SK-N-SH (cell line): ENCODE data around the gene HYAL3. TPM values are rescaled to one million over a fixed set of nuclear protein-coding genes. Genes with fewer than 3 reads are reported as not detected.

Experiments used
- CTCF ChIA-PET: fragments of 300-600, 350-600 bp; formaldehyde crosslinking; extraction: SDS; loops from one replicate; lab custom pipeline; 2021; lab: Yijun Ruan, JAX
- POLR2A ChIA-PET: fragments of 350-600 bp; sonication (Branson Sonifier 250); formaldehyde crosslinking; extraction: SDS; loops from one replicate; lab custom pipeline; 2020; ENCODE audit warnings: antibody characterized with exemption, inconsistent platforms; lab: Yijun Ruan, JAX
- DNase-seq: peaks from one replicate; pipeline ENCODE4 v3.0.0; 2012
- H2AFZ ChIP-seq: fragments of 200-600 bp; sonication (generic); 2 replicates; pipeline ENCODE4 v1.8.1; 2016; ENCODE audit warnings: antibody characterized with exemption, mild to moderate bottlenecking, low read depth
- H3F3A ChIP-seq: fragments of 200-600 bp; sonication (generic); replicated peaks from 2 replicates; pipeline ENCODE3; 2016; ENCODE audit warnings: antibody characterized with exemption, mild to moderate bottlenecking; ENCODE audit not compliant: insufficient read depth
- H3K27ac ChIP-seq, 2 experiments: fragments of 200-500 bp in 1 of 2; fragments of 200-600 bp in 1 of 2; sonication (Bioruptor generic) in 1 of 2; sonication (generic), shearing (Covaris generic) in 1 of 2; 2 replicates each; pipeline versions ENCODE4 v1.5.1 to v1.6.1; 2014 to 2016; ENCODE audit warnings: low read depth in 2 of 2, inconsistent platforms in 1 of 2, low read length in 1 of 2, mild to moderate bottlenecking in 1 of 2, mixed read lengths in 1 of 2
- H3K27me3 ChIP-seq: fragments of 200-600 bp; sonication (generic), shearing (Covaris generic); 2 replicates; pipeline ENCODE4 v1.6.1; 2016; ENCODE audit warnings: mixed run types; ENCODE audit not compliant: insufficient read depth
- H3K36me3 ChIP-seq, 2 experiments: fragments of 200-500 bp in 1 of 2; fragments of 200-600 bp in 1 of 2; sonication (Bioruptor generic) in 1 of 2; sonication (generic) in 1 of 2; replicated peaks in 1 of 2; 2 replicates each; pipeline versions ENCODE3 to v1.5.1; 2014 to 2016; ENCODE audit warnings: low read length in 1 of 2, mild to moderate bottlenecking in 1 of 2; ENCODE audit not compliant: insufficient read depth in 2 of 2, control insufficient read depth in 1 of 2
- H3K4me1 ChIP-seq, 2 experiments: fragments of 200-500 bp in 1 of 2; fragments of 200-600 bp in 1 of 2; sonication (Bioruptor generic) in 1 of 2; sonication (generic), shearing (Covaris generic) in 1 of 2; 2 replicates each; pipeline versions ENCODE4 v1.5.1 to v1.6.1; 2014 to 2016; ENCODE audit warnings: low read depth in 1 of 2, low read length in 1 of 2, mixed run types in 1 of 2; ENCODE audit not compliant: insufficient read depth in 2 of 2, control insufficient read depth in 1 of 2
- H3K4me2 ChIP-seq: fragments of 200-600 bp; sonication (generic), shearing (Covaris generic); 2 replicates; pipeline ENCODE4 v1.6.1; 2017; ENCODE audit warnings: mixed run types
- H3K4me3 ChIP-seq, 2 experiments: fragments of 200-500 bp in 1 of 2; fragments of 200-600 bp in 1 of 2; sonication (Bioruptor generic) in 1 of 2; sonication (generic), shearing (Covaris generic) in 1 of 2; 2 replicates each; pipeline versions ENCODE4 v1.5.1 to v1.8.1; 2014 to 2016; ENCODE audit warnings: low read depth in 2 of 2, inconsistent platforms in 1 of 2, low read length in 1 of 2, mild to moderate bottlenecking in 1 of 2, mixed read lengths in 1 of 2, moderate library complexity in 1 of 2
- H3K79me2 ChIP-seq: fragments of 200-600 bp; sonication (generic); 2 replicates; pipeline ENCODE4 v1.8.1; 2017; ENCODE audit warnings: mild to moderate bottlenecking; ENCODE audit not compliant: insufficient read depth
- H3K9ac ChIP-seq: fragments of 200-600 bp; sonication (generic); 2 replicates; pipeline ENCODE4 v1.6.1; 2017; ENCODE audit warnings: mixed run types
- H3K9me2 ChIP-seq: fragments of 200-600 bp; sonication (generic); 2 replicates; pipeline ENCODE4 v1.6.1; 2017; ENCODE audit warnings: mixed run types
- H3K9me3 ChIP-seq: fragments of 200-600 bp; sonication (generic); 2 replicates; pipeline ENCODE4 v1.6.1; 2017; ENCODE audit warnings: mixed run types, mild to moderate bottlenecking, moderate library complexity
- H4K20me1 ChIP-seq: fragments of 200-600 bp; sonication (generic); 2 replicates; pipeline ENCODE4 v1.6.1; 2017; ENCODE audit warnings: mild to moderate bottlenecking, mixed run types; ENCODE audit not compliant: insufficient read depth
- CHD2 ChIP-seq: fragments of 150-350 bp; IDR thresholded peaks from 2 replicates; pipeline ENCODE4 v1.6.1; 2018; ENCODE audit warnings: low read length; ENCODE audit not compliant: partially characterized antibody
- EP300 ChIP-seq, 2 experiments: IDR thresholded peaks; 2 replicates each; pipeline versions ENCODE4 v1.4.0 to v1.6.1; 2012; ENCODE audit warnings: borderline replicate concordance in 1 of 2, low read depth in 1 of 2, low read length in 1 of 2
- FOSL2 ChIP-seq: IDR thresholded peaks from 2 replicates; pipeline ENCODE4 v1.4.0; 2012; ENCODE audit warnings: low read depth, mild to moderate bottlenecking, moderate library complexity, borderline replicate concordance
- JUND ChIP-seq: IDR thresholded peaks from 2 replicates; pipeline ENCODE4 v1.4.0; 2012
- NFIC ChIP-seq: IDR thresholded peaks from 2 replicates; pipeline ENCODE4 v1.4.0; 2012; ENCODE audit warnings: borderline replicate concordance
- POLR2AphosphoS5 ChIP-seq: IDR thresholded peaks from 2 replicates; pipeline ENCODE4 v1.6.1; 2012; ENCODE audit warnings: low read depth, low read length
- RXRA ChIP-seq: IDR thresholded peaks from 2 replicates; pipeline ENCODE4 v1.4.0; 2012; ENCODE audit warnings: low read depth, mild to moderate bottlenecking, borderline replicate concordance
- SIN3A ChIP-seq: IDR thresholded peaks from 2 replicates; pipeline ENCODE4 v1.6.1; 2012; ENCODE audit warnings: low read depth, mild to moderate bottlenecking, low read length, moderate library complexity, borderline replicate concordance
- WGBS: methylation state at CpG from one replicate; pipeline ENCODE4 v1.1.6; 2017; ENCODE audit warnings: low lambda C conversion rate; 5-methylcytosine and 5-hydroxymethylcytosine counted together
- polyA plus RNA-seq, 3 experiments: library from polyadenylated mRNA; depleted of rRNA; stranded (reverse); fragments of >200 nt; gene quantifications; 2 replicates each; pipeline ENCODE4 v1.2.3, GENCODE V29; 2012
- TF ChIP-seq, protein P1 (sequence below): IDR thresholded peaks from 2 replicates; pipeline ENCODE4 v1.4.0; 2012; ENCODE audit warnings: low read depth, borderline replicate concordance
- TF ChIP-seq, protein P2 (sequence below): fragments of 150-350 bp; IDR thresholded peaks from 2 replicates; pipeline ENCODE4 v1.6.1; 2016; ENCODE audit warnings: mild to moderate bottlenecking, low read depth, low read length
- TF ChIP-seq, protein P3 (sequence below): IDR thresholded peaks from 2 replicates; pipeline ENCODE4 v1.4.0; 2012; ENCODE audit warnings: low read depth, borderline replicate concordance
- TF ChIP-seq, protein P4 (sequence below): IDR thresholded peaks from 2 replicates; pipeline ENCODE4 v1.4.0; 2012; ENCODE audit warnings: low read depth
- TF ChIP-seq, protein P5 (sequence below): IDR thresholded peaks from 2 replicates; pipeline ENCODE4 v1.6.1; 2012; ENCODE audit warnings: mild to moderate bottlenecking, low read depth, low read length, moderate library complexity

Gene HYAL3
- polyA plus RNA-seq, 1 of the 3 experiments (the other 2 are of a cell fraction), result 7.8 TPM

DNA sequence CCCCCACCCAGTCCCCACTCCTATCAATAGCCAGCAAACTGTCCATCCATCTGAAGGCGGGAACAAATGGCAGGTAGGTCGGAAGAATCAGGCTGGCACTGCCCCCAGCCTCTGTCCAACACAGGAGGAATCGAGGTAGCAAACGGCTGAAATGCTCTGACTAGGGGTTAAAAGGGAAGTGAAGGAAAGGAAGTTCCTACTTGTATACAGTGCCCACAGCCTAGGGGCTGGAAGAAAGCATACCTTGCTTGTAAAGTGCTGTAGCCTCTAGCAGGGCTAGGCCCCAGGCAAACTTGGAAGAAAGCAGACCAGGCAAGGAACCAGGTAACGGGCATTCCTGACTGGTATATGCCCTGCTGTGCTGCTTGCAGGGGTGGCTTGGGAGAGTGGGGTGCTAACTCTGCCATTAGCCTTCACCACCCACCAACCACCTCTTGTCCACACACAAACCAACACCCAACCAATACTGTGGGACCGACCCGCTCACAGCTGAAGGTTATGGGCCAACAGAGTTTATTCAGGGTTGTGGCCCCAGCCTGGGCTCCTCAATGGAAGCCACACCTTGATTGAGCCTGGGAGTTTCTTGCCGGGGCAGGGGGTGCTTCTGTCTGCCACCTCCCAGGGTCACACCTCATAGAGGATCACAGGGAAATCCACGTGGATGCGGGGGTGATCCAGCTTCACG is 26.4 kb upstream of the HYAL3 start:
- no peak for DNase-seq
- no peak overlapping the region for H2AFZ ChIP-seq
- H3K9ac ChIP-seq, result no peak overlapping the region
- CTCF ChIA-PET, result interaction anchor here (1.0 to 2.4 kb wide), 10 partner anchors 9 to 225 kb away, joined by 3 to 16 read pairs (median 4); partner anchors contain the start of genes HYAL1, HYAL3 and NAA80
- H3K79me2 ChIP-seq, result peaks cover 27% of the 10 kb centered on the region
- no peak overlapping the region for H3K4me3 ChIP-seq
- no peaks in the 10 kb centered on the region for H3K9me3 ChIP-seq
- H3F3A ChIP-seq, result peaks cover 31% of the 10 kb centered on the region
- no peak overlapping the region for H3K27ac ChIP-seq
- H3K4me2 ChIP-seq, result no peak overlapping the region
- H3K9me2 ChIP-seq, result no peaks in the 10 kb centered on the region
- TF ChIP-seq FOSL2 (no peak), NFIC (no peak), CHD2 (no peak), JUND (no peak), RXRA (no peak), EP300 (IDR thresholded peaks at IDR 0.05; ENCODE audit: borderline replicate concordance in 1 of 2, low read depth in 1 of 2, low read length in 1 of 2) (no peak), SIN3A (no peak), POLR2AphosphoS5 (no peak)
- TF ChIP-seq, protein P1, sequence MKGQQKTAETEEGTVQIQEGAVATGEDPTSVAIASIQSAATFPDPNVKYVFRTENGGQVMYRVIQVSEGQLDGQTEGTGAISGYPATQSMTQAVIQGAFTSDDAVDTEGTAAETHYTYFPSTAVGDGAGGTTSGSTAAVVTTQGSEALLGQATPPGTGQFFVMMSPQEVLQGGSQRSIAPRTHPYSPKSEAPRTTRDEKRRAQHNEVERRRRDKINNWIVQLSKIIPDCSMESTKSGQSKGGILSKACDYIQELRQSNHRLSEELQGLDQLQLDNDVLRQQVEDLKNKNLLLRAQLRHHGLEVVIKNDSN, result no peak
- TF ChIP-seq, protein P2, sequence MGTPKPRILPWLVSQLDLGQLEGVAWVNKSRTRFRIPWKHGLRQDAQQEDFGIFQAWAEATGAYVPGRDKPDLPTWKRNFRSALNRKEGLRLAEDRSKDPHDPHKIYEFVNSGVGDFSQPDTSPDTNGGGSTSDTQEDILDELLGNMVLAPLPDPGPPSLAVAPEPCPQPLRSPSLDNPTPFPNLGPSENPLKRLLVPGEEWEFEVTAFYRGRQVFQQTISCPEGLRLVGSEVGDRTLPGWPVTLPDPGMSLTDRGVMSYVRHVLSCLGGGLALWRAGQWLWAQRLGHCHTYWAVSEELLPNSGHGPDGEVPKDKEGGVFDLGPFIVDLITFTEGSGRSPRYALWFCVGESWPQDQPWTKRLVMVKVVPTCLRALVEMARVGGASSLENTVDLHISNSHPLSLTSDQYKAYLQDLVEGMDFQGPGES, result no peak
- TF ChIP-seq, protein P3, sequence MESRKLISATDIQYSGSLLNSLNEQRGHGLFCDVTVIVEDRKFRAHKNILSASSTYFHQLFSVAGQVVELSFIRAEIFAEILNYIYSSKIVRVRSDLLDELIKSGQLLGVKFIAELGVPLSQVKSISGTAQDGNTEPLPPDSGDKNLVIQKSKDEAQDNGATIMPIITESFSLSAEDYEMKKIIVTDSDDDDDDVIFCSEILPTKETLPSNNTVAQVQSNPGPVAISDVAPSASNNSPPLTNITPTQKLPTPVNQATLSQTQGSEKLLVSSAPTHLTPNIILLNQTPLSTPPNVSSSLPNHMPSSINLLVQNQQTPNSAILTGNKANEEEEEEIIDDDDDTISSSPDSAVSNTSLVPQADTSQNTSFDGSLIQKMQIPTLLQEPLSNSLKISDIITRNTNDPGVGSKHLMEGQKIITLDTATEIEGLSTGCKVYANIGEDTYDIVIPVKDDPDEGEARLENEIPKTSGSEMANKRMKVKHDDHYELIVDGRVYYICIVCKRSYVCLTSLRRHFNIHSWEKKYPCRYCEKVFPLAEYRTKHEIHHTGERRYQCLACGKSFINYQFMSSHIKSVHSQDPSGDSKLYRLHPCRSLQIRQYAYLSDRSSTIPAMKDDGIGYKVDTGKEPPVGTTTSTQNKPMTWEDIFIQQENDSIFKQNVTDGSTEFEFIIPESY, result no peak
- TF ChIP-seq, protein P4, sequence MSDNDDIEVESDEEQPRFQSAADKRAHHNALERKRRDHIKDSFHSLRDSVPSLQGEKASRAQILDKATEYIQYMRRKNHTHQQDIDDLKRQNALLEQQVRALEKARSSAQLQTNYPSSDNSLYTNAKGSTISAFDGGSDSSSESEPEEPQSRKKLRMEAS, result no peak
- TF ChIP-seq, protein P5, sequence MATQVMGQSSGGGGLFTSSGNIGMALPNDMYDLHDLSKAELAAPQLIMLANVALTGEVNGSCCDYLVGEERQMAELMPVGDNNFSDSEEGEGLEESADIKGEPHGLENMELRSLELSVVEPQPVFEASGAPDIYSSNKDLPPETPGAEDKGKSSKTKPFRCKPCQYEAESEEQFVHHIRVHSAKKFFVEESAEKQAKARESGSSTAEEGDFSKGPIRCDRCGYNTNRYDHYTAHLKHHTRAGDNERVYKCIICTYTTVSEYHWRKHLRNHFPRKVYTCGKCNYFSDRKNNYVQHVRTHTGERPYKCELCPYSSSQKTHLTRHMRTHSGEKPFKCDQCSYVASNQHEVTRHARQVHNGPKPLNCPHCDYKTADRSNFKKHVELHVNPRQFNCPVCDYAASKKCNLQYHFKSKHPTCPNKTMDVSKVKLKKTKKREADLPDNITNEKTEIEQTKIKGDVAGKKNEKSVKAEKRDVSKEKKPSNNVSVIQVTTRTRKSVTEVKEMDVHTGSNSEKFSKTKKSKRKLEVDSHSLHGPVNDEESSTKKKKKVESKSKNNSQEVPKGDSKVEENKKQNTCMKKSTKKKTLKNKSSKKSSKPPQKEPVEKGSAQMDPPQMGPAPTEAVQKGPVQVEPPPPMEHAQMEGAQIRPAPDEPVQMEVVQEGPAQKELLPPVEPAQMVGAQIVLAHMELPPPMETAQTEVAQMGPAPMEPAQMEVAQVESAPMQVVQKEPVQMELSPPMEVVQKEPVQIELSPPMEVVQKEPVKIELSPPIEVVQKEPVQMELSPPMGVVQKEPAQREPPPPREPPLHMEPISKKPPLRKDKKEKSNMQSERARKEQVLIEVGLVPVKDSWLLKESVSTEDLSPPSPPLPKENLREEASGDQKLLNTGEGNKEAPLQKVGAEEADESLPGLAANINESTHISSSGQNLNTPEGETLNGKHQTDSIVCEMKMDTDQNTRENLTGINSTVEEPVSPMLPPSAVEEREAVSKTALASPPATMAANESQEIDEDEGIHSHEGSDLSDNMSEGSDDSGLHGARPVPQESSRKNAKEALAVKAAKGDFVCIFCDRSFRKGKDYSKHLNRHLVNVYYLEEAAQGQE, result no peak
- H4K20me1 ChIP-seq, result no peaks in the 10 kb centered on the region
- WGBS, result 89% methylated on average over 11 of the region's 11 CpGs
- H3K4me1 ChIP-seq, result peaks cover 0 to 25% of the 10 kb centered on the region in 2 experiments; a peak in 2 of 4 replicates
- H3K36me3 ChIP-seq, result peaks cover 4 to 31% of the 10 kb centered on the region in 2 experiments
- H3K27me3 ChIP-seq, result no peaks in the 10 kb centered on the region
- POLR2A ChIA-PET, result no interaction called here
